Endothelial cell of umbilical vein (primary cell): ENCODE results near the gene LRRN4. TPM values are rescaled to one million over a fixed set of nuclear protein-coding genes. Genes with fewer than 3 reads are reported as not detected.

Experiments
- BruUV-seq: library from RNA; stranded (reverse); fragments of 400-500 nt; replicated peaks from 2 replicates; lab custom pipeline; 2021; lab: Mats Ljungman, UMichigan
- CTCF ChIA-PET: fragments of 300-600, 350-600 bp; sonication (Branson Sonifier 250); formaldehyde crosslinking; loops from one replicate; lab custom pipeline; 2021; ENCODE audit warnings: antibody characterized with exemption, inconsistent platforms; lab: Charles Lee
- POLR2A ChIA-PET: fragments of 300-600, 350-600 bp; sonication (Branson Sonifier 250); formaldehyde crosslinking; loops from one replicate; lab custom pipeline; 2021; ENCODE audit warnings: antibody characterized with exemption, inconsistent platforms; lab: Charles Lee
- DNase-seq: peaks from one replicate; pipeline ENCODE4 v3.0.0-alpha.2; 2011; ENCODE audit warnings: low read depth, low spot score
- FAIRE-seq: peaks from 2 replicates; lab custom pipeline; 2011; peaks lifted over from hg19 to GRCh38; lab: Jason Lieb, UNC
- H2AFZ ChIP-seq: 2 replicates; pipeline ENCODE4 v1.6.0; 2012; ENCODE audit warnings: low read depth, low read length, control low read depth, inconsistent platforms
- H3K27ac ChIP-seq: 2 replicates; pipeline ENCODE4 v1.5.1; 2011; ENCODE audit warnings: low read depth, mild to moderate bottlenecking, control low read depth, low read length, moderate library complexity; ENCODE audit not compliant: insufficient read depth
- H3K27me3 ChIP-seq, 2 experiments: 2 replicates each; pipeline versions ENCODE4 v1.6.0 to v1.6.1; 2011; ENCODE audit warnings: low read length in 2 of 2, mixed read lengths in 1 of 2; ENCODE audit not compliant: control insufficient read depth in 2 of 2, insufficient read depth in 2 of 2
- H3K36me3 ChIP-seq, 2 experiments: 2 replicates in 1 of 2; 3 replicates in 1 of 2; pipeline ENCODE4 v1.5.1; 2011; ENCODE audit warnings: low read length in 2 of 2, mild to moderate bottlenecking in 1 of 2, moderate library complexity in 1 of 2; ENCODE audit not compliant: control insufficient read depth in 2 of 2, insufficient read depth in 2 of 2; ENCODE audit errors: extremely low read depth in 1 of 2
- H3K4me1 ChIP-seq: 3 replicates; pipeline ENCODE4 v1.5.1; 2011; ENCODE audit warnings: mild to moderate bottlenecking, low read length; ENCODE audit not compliant: control insufficient read depth, insufficient read depth; ENCODE audit errors: extremely low read depth
- H3K4me2 ChIP-seq: 2 replicates; pipeline ENCODE4 v1.6.1; 2011; ENCODE audit warnings: low read length, control low read depth, mixed read lengths; ENCODE audit not compliant: insufficient read depth
- H3K4me3 ChIP-seq, 3 experiments: fragments of 200-600 bp in 1 of 3; sonication (generic), shearing (Covaris generic) in 1 of 3; replicated peaks in 1 of 3; 2 replicates each; pipeline ENCODE4 v1.5.1; 2011 to 2016; ENCODE audit warnings: control low read depth in 3 of 3, low read length in 3 of 3, mild to moderate bottlenecking in 2 of 3, inconsistent platforms in 1 of 3, low read depth in 1 of 3, moderate library complexity in 1 of 3; ENCODE audit not compliant: insufficient read depth in 1 of 3
- H3K79me2 ChIP-seq: 2 replicates; pipeline ENCODE4 v1.6.0; 2012; ENCODE audit warnings: low read length, inconsistent platforms; ENCODE audit not compliant: control insufficient read depth, insufficient read depth
- H3K9ac ChIP-seq: replicated peaks from 2 replicates; pipeline ENCODE3; 2011; ENCODE audit warnings: low read length, control low read depth; ENCODE audit not compliant: insufficient read depth; ENCODE audit errors: extremely low read depth
- H3K9me1 ChIP-seq: replicated peaks from 3 replicates; pipeline ENCODE4 v1.6.0; 2011; ENCODE audit warnings: mild to moderate bottlenecking, low read length; ENCODE audit not compliant: control insufficient read depth, insufficient read depth; ENCODE audit errors: extremely low read depth
- H3K9me3 ChIP-seq: replicated peaks from 2 replicates; pipeline ENCODE4 v1.5.1; 2012; ENCODE audit warnings: low read length, inconsistent platforms; ENCODE audit not compliant: control insufficient read depth, insufficient read depth
- H4K20me1 ChIP-seq: replicated peaks from 2 replicates; pipeline ENCODE3; 2011; ENCODE audit warnings: mild to moderate bottlenecking, low read length; ENCODE audit not compliant: control insufficient read depth, insufficient read depth; ENCODE audit errors: extremely low read depth
- CTCF ChIP-seq, 2 donors: IDR thresholded peaks; 1 replicate in 1 of 2; 2 replicates in 1 of 2; pipeline ENCODE4 v1.5.1; 2011; ENCODE audit warnings: low read length in 2 of 2, mild to moderate bottlenecking in 2 of 2, moderate library complexity in 2 of 2, control low read depth in 1 of 2, inconsistent platforms in 1 of 2, low read depth in 1 of 2; ENCODE audit not compliant: insufficient read depth in 1 of 2; ENCODE audit errors: extremely low read depth in 1 of 2
- EZH2 ChIP-seq: IDR thresholded peaks from 2 replicates; pipeline ENCODE4 v1.6.1; 2012; ENCODE audit warnings: borderline replicate concordance, low read depth, mild to moderate bottlenecking, moderate library complexity, low read length, inconsistent platforms; ENCODE audit not compliant: severe bottlenecking
- FOS ChIP-seq: IDR thresholded peaks from 2 replicates; pipeline ENCODE4 v1.6.1; 2011; ENCODE audit warnings: mild to moderate bottlenecking, low read length, moderate library complexity, borderline replicate concordance; ENCODE audit not compliant: insufficient read depth
- GATA2 ChIP-seq: IDR thresholded peaks from 2 replicates; pipeline ENCODE4 v1.7.0; 2011; ENCODE audit warnings: low read depth, mild to moderate bottlenecking, moderate library complexity, mixed read lengths, low read length; ENCODE audit not compliant: insufficient read length, insufficient read depth
- JUN ChIP-seq: IDR thresholded peaks from 2 replicates; pipeline ENCODE4 v1.6.1; 2011; ENCODE audit warnings: borderline replicate concordance, low read depth; ENCODE audit not compliant: insufficient read length, insufficient read depth
- MAX ChIP-seq: IDR thresholded peaks from 2 replicates; pipeline ENCODE4 v1.6.1; 2011; ENCODE audit not compliant: insufficient read depth, insufficient read length
- MYC ChIP-seq: IDR thresholded peaks from one replicate; pipeline ENCODE4 v1.6.1; 2011; ENCODE audit warnings: mild to moderate bottlenecking, low read depth, low read length
- POLR2A ChIP-seq: IDR thresholded peaks from 2 replicates; pipeline ENCODE4 v1.6.1; 2012; ENCODE audit warnings: low read depth, mild to moderate bottlenecking, control low read depth, low read length
- POLR2AphosphoS5 ChIP-seq: IDR thresholded peaks from 2 replicates; pipeline ENCODE4 v1.6.1; 2012; ENCODE audit warnings: low read depth, mild to moderate bottlenecking, control low read depth, low read length, moderate library complexity; ENCODE audit not compliant: insufficient read depth
- dilution Hi-C: fragments of 300-500 bp; cut with MboI; formaldehyde crosslinking; loops from one replicate; pipeline ENCODE4 v1.15.0; 2019; ENCODE audit warnings: low sequenced_read_pairs; ENCODE audit not compliant: extremely low pct_ligation_motif_present
- intact Hi-C: fragments of 100-400 bp; cut with micrococcal nuclease; formaldehyde crosslinking; loops from one replicate; pipeline ENCODE4 v1.10.0; 2022
- polyA plus RNA-seq, 4 experiments: library from polyadenylated mRNA; depleted of rRNA in 3 of 4; stranded (reverse) in 3 of 4; unstranded in 1 of 4; fragments of >200 nt; gene quantifications; 2 replicates each; pipeline versions ENCODE4 v1.2.1 to v1.2.3, GENCODE V29; 2011 to 2012; ENCODE audit warnings: missing spikeins in 1 of 4
- total RNA-seq: library from RNA; stranded (reverse); gene quantifications from 2 replicates; pipeline ENCODE4 v1.2.3, GENCODE V29; 2021

The LRRN4 gene
- total and polyA plus RNA-seq, 2 donors (not counting 3 experiments of a cell fraction or from before 2014, with no cell fraction given): not detected

DNA sequence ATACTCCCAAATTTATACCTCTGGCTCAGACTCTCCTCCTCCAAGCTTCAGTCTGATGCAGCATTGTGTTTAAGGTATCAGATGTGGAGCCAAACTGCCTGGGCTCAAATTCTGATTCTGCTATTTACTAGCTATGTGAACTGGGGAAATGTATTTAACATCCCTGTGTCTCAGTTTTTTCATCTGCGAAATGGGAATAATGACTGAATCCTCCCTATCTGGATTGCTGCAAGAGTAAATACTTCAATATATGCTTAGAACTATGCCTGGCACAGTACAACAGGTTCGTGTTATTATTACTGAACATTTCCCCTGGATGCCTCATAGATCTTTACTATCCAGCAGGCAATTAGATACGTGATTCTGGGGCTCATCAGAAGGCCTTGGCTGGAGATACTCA, 5.5 kb downstream of the LRRN4 start:
- Histone ChIP-seq H3K27me3 (peaks cover 32 to 35% of the 10 kb centered on the region in 2 experiments), H3K9me3 (no peaks in the 10 kb centered on the region), H2AFZ (no peak overlapping the region), H4K20me1 (no peaks in the 10 kb centered on the region), H3K9me1 (no peaks in the 10 kb centered on the region), H3K4me1 (peaks cover 6% of the 10 kb centered on the region), H3K9ac (no peak overlapping the region), H3K4me3 (no peak overlapping the region), H3K36me3 (no peaks in the 10 kb centered on the region), H3K27ac (no peak overlapping the region), H3K79me2 (no peaks in the 10 kb centered on the region), H3K4me2 (no peak overlapping the region)
- CTCF ChIA-PET: no interaction called here
- no TSS peak for BruUV-seq
- no peak for TF ChIP-seq POLR2A
- no peak for TF ChIP-seq JUN
- no peak for TF ChIP-seq MAX
- TF ChIP-seq CTCF (IDR thresholded peaks at IDR 0.05; ENCODE audit: extremely low read depth in 1 of 2, insufficient read depth in 1 of 2, low read depth in 1 of 2, low read length in 2 of 2): no peak
- TF ChIP-seq MYC: no peak
- TF ChIP-seq EZH2: no peak
- no peak for TF ChIP-seq GATA2
- TF ChIP-seq FOS: no peak
- TF ChIP-seq POLR2AphosphoS5: no peak
- POLR2A ChIA-PET: no interaction called here
- intact Hi-C loops: loop anchor here (5.0 kb wide), 1 partner anchor 1474 kb away; no protein-coding TSS in a partner anchor
- FAIRE-seq (no peak), DNase-seq (no peak)
- dilution Hi-C loops: no loop called here
